ENCODE data around the gene GPER1.

The GPER1 gene

GRCh38 chr7:1053816-1054370 lies 34.0 kb upstream of the GPER1 start:
- no peak for DNase-seq (ENCODE audit: low spot score)

- no peak for DNase-seq (ENCODE audit: low spot score)
Observed at GRCh38 chr7:1054438-1054837, 33.5 kb upstream of the GPER1 start.

- DNase-seq (ENCODE audit: low spot score): no peak
Observed at GRCh38 chr7:1054861-1055450, 33.0 kb upstream of the GPER1 start.

GRCh38 chr7:1055491-1055955 lies 32.4 kb upstream of the GPER1 start:
- DNase-seq (ENCODE audit: low spot score): no peak

- no peak for DNase-seq (ENCODE audit: low spot score)
Observed at GRCh38 chr7:1055956-1056784, 31.7 kb upstream of the GPER1 start.

GRCh38 chr7:1056785-1057410 lies 31.0 kb upstream of the GPER1 start:
- DNase-seq (ENCODE audit: low spot score): no peak

GRCh38 chr7:1057416-1058291 lies 30.3 kb upstream of the GPER1 start:
- DNase-seq (ENCODE audit: low spot score): no peak

- DNase-seq (ENCODE audit: low spot score): no peak
Observed at GRCh38 chr7:1058311-1058710, 29.6 kb upstream of the GPER1 start.

GRCh38 chr7:1058821-1059199 lies 29.1 kb upstream of the GPER1 start:
- DNase-seq (ENCODE audit: low spot score): no peak

- DNase-seq (ENCODE audit: low spot score): no peak
Observed at GRCh38 chr7:1059200-1060091, 28.5 kb upstream of the GPER1 start.

GRCh38 chr7:1060315-1061072 lies 27.4 kb upstream of the GPER1 start:
- DNase-seq (ENCODE audit: low spot score): no peak

- no peak for DNase-seq (ENCODE audit: low spot score)
Observed at GRCh38 chr7:1061180-1061579, 26.7 kb upstream of the GPER1 start.

GRCh38 chr7:1062296-1063294 lies 25.3 kb upstream of the GPER1 start:
- DNase-seq (ENCODE audit: low spot score): no peak

GRCh38 chr7:1063361-1063760 lies 24.6 kb upstream of the GPER1 start:
- DNase-seq (ENCODE audit: low spot score): no peak

- no peak for DNase-seq (ENCODE audit: low spot score)
Observed at GRCh38 chr7:1064581-1064980, 23.3 kb upstream of the GPER1 start.

GRCh38 chr7:1065263-1065584 lies 22.7 kb upstream of the GPER1 start:
- no peak for DNase-seq (ENCODE audit: low spot score)

- peak; percentile 98 for DNase-seq (ENCODE audit: low spot score)
Observed at GRCh38 chr7:1065585-1066241, 22.2 kb upstream of the GPER1 start.

GRCh38 chr7:1066242-1066588 lies 21.7 kb upstream of the GPER1 start:
- DNase-seq (ENCODE audit: low spot score): no peak

- no peak for DNase-seq (ENCODE audit: low spot score)
Observed at GRCh38 chr7:1068013-1068412, 19.9 kb upstream of the GPER1 start.

All from hepatic stellate cell (primary cell).